ENCODE measurements around the gene CDKL5.

The CDKL5 gene

DNA sequence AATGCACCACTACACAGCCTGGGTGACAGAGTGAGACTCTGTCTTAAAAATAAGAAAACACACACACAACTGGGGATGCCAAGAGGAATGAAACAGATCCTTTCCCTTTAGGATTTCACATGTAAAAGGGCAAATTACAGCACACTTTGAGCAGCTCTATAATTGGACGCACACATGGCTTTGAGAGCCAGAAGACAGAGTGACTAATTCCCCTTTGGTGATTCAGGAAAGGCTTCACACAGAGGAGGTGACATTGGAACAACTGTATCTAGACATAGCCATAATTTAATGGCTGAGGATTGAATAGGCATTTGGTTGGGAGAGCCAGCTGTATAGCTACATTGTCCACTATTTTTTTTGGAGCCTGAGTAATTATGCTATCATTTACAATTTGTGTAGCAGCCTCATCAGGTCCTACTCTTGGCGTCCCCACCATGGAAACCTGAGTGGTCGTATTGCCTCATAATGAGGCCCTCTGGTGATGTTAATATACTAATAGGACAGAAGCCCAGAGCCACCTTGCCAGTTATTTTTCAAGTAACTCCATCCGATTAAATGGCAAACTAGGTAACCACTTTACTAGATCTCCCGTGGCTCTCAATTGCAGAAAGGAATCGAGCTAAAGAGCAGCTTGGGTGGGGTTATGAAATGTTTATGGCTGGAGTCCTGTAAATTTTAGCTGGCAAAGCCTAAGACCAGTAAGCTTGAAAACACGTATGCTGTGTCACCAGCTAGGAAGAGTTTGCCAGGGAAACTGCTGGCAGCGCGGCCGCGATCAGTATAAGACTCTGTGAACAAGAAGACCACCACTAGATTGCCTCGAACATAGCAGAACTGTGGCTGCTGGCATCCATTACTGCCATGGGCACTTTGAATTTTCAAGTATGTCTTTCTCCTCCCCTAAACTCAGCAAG lies 273.6 kb downstream of the CDKL5 start:
- DNase-seq (ENCODE audit: low read depth) = no peak

DNA sequence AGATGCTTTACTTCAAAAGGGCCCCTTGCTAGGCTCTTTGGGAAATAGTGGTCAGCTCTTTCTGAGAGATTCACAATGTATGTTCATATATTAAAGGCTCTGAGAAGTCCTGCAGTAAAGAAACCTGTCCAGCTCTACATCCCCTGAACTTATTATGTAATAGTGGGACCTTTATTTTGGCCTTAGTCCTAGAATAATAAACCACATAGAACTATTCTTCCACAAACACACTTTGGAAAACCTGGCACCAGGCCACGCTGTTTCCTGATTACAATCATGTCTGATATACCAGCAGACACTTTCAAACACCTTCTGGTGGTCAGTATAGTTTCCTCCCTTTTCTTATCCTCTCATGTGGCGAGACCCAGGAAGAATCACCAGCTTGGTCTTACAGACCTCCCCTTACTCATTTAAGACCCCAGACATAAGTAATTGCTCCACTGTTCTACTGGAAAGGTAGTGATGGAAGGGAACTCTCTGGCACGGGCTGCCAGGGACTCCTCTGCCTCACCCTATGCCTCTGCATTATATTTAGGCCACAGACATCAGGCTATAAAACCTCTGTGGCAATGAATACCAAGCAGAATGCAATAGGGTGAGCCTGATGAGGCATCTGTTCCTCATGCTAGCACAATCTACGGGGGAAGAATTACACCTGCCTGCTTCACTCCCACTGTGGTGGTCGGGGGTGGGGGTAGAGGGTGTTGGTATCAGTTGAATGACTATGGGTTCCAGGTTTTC lies 276.4 kb downstream of the CDKL5 start:
- no peak for DNase-seq (ENCODE audit: low read depth)

DNA sequence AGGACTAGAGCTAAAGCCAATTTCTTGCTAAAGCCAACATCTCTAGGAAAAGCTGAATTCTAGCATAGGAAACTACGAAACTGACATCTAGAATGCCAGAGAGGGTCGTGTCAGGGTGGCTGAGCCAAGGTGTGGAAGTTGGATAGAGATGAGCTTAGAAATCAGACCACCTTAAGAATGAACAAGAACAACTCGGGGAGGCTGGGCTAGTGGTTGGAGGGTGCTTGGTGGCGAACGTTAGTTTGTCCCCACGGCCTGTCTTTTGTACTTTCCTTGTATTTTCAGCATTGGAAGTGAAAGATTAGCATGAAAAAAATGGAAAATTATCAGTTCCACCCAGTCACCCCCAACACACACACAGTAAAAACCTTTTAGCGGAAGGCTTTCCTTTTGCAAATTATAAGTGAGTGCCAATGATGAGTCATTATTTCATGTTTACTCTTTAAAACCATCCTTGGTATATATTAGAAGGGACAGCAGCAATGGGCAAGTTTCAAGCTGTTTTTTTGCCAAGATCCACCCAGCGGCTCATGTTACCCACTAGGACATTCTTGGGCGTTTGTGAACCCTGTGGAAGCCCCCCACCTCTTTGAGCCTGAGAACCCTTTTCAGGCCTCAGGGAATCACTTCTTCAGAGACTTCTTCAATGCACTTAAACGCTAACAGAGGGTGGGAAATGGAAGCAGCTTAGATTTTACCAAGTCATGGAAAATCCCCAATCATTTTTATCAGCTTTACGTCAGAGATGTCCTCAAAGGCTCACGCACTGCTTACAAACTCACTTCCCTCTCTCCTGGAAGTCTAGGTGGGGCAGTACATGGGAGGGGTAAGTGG lies 277.2 kb downstream of the CDKL5 start:
- no peak for DNase-seq (ENCODE audit: low read depth)
